H9 (cell line): ENCODE measurements around the gene TRRAP. TPM values are rescaled to one million over a fixed set of nuclear protein-coding genes. Genes with fewer than 3 reads are reported as not detected.

Experiments used
- DNase-seq: peaks from one replicate; pipeline ENCODE4 v3.0.0-alpha.2; 2017
- H2AFZ ChIP-seq: one replicate; pipeline ENCODE4 v1.6.1; 2013; ENCODE audit warnings: mild to moderate bottlenecking, low read length, control low read depth, moderate library complexity
- H2AK5ac ChIP-seq: 2 replicates; pipeline ENCODE4 v1.6.1; 2013; ENCODE audit warnings: low read length, control low read depth, mixed read lengths; ENCODE audit not compliant: insufficient read length
- H2BK120ac ChIP-seq: one replicate; pipeline ENCODE4 v1.6.1; 2013; ENCODE audit warnings: low read depth, mild to moderate bottlenecking, low read length, control low read depth, inconsistent platforms; ENCODE audit not compliant: poor library complexity, severe bottlenecking
- H2BK12ac ChIP-seq: 2 replicates; pipeline ENCODE4 v1.6.1; 2013; ENCODE audit warnings: low read length, control low read depth, mixed read lengths, low read depth; ENCODE audit not compliant: insufficient read length
- H2BK15ac ChIP-seq: 2 replicates; pipeline ENCODE4 v1.6.1; 2013; ENCODE audit warnings: low read depth, low read length, control low read depth
- H2BK20ac ChIP-seq: one replicate; pipeline ENCODE4 v1.6.1; 2013; ENCODE audit warnings: low read depth, mild to moderate bottlenecking, low read length, control low read depth, inconsistent platforms; ENCODE audit not compliant: poor library complexity, severe bottlenecking
- H2BK5ac ChIP-seq: 2 replicates; pipeline ENCODE4 v1.6.1; 2013; ENCODE audit warnings: low read length, control low read depth, mixed read lengths; ENCODE audit not compliant: insufficient read length
- H3K14ac ChIP-seq: 2 replicates; pipeline ENCODE4 v1.6.1; 2013; ENCODE audit warnings: low read length, control low read depth; ENCODE audit not compliant: insufficient read depth
- H3K18ac ChIP-seq: 2 replicates; pipeline ENCODE4 v1.6.1; 2013; ENCODE audit warnings: low read depth, mild to moderate bottlenecking, mixed read lengths, low read length, control low read depth; ENCODE audit not compliant: insufficient read length
- H3K23ac ChIP-seq: 2 replicates; pipeline ENCODE4 v1.6.1; 2013; ENCODE audit warnings: low read length, control low read depth, mixed read lengths, low read depth; ENCODE audit not compliant: insufficient read length
- H3K23me2 ChIP-seq: 2 replicates; pipeline ENCODE4 v1.6.1; 2013; ENCODE audit warnings: low read depth, mild to moderate bottlenecking, mixed read lengths, low read length, control low read depth; ENCODE audit not compliant: insufficient read length, poor library complexity, severe bottlenecking
- H3K27ac ChIP-seq: 2 replicates; pipeline ENCODE4 v1.5.1; 2013; ENCODE audit warnings: low read length, control low read depth, mixed read lengths, low read depth; ENCODE audit not compliant: insufficient read length
- H3K27me3 ChIP-seq: 2 replicates; pipeline ENCODE4 v1.6.1; 2013; ENCODE audit warnings: low read length, control low read depth, inconsistent platforms; ENCODE audit not compliant: insufficient read depth
- H3K4ac ChIP-seq: 2 replicates; pipeline ENCODE4 v1.6.1; 2013; ENCODE audit warnings: low read depth, mild to moderate bottlenecking, control low read depth, inconsistent platforms, low read length, moderate library complexity
- H3K4me1 ChIP-seq: 2 replicates; pipeline ENCODE4 v1.6.1; 2013; ENCODE audit warnings: low read length, control low read depth, inconsistent platforms; ENCODE audit not compliant: insufficient read depth
- H3K4me2 ChIP-seq: 2 replicates; pipeline ENCODE4 v1.6.1; 2013; ENCODE audit warnings: low read length, control low read depth, mixed read lengths; ENCODE audit not compliant: insufficient read length, insufficient read depth
- H3K56ac ChIP-seq: 2 replicates; pipeline ENCODE4 v1.6.1; 2013; ENCODE audit warnings: low read depth, mild to moderate bottlenecking, mixed read lengths, low read length, control low read depth; ENCODE audit not compliant: insufficient read length
- H3K79me1 ChIP-seq: 2 replicates; pipeline ENCODE4 v1.6.1; 2013; ENCODE audit warnings: low read depth, mild to moderate bottlenecking, moderate library complexity, low read length, control low read depth, inconsistent platforms; ENCODE audit not compliant: insufficient read depth, poor library complexity, severe bottlenecking
- H3K79me2 ChIP-seq: 2 replicates; pipeline ENCODE4 v1.6.1; 2013; ENCODE audit warnings: low read length, control low read depth, inconsistent platforms; ENCODE audit not compliant: insufficient read depth
- H3K9ac ChIP-seq: 2 replicates; pipeline ENCODE4 v1.6.1; 2013; ENCODE audit warnings: low read length, control low read depth, mixed read lengths; ENCODE audit not compliant: insufficient read length; ENCODE audit errors: extremely low read depth
- H3K9me3 ChIP-seq: one replicate; pipeline ENCODE4 v1.6.1; 2013; ENCODE audit warnings: low read depth, low read length, inconsistent platforms; ENCODE audit not compliant: control insufficient read depth
- H3T11ph ChIP-seq: one replicate; pipeline ENCODE4 v1.6.1; 2013; ENCODE audit warnings: mild to moderate bottlenecking, low read length, control low read depth, inconsistent platforms
- H4K20me1 ChIP-seq: one replicate; pipeline ENCODE4 v1.6.1; 2013; ENCODE audit not compliant: control insufficient read depth, insufficient read length, insufficient read depth
- H4K5ac ChIP-seq: 2 replicates; pipeline ENCODE4 v1.6.1; 2013; ENCODE audit warnings: low read depth, mild to moderate bottlenecking, mixed read lengths, low read length, control low read depth; ENCODE audit not compliant: insufficient read length
- H4K8ac ChIP-seq: replicated peaks from 2 replicates; pipeline ENCODE4 v1.6.1; 2013; ENCODE audit warnings: low read length, control low read depth, mixed read lengths, low read depth; ENCODE audit not compliant: insufficient read length
- H4K91ac ChIP-seq: 2 replicates; pipeline ENCODE4 v1.6.1; 2013; ENCODE audit warnings: low read depth, mild to moderate bottlenecking, moderate library complexity, mixed read lengths, low read length, control low read depth; ENCODE audit not compliant: insufficient read length
- H3K27ac Mint-ChIP-seq, 3 experiments: 2 replicates in 2 of 3; 3 replicates in 1 of 3; pipeline ENCODE4 v1.8.0; 2020 to 2021; ENCODE audit warnings: mixed read lengths in 3 of 3, mild to moderate bottlenecking in 1 of 3, moderate library complexity in 1 of 3
- H3K27me3 Mint-ChIP-seq: 2 replicates; pipeline ENCODE4 v1.8.0; 2021; ENCODE audit warnings: low read depth, mild to moderate bottlenecking, moderate library complexity, mixed read lengths
- H3K36me3 Mint-ChIP-seq, 3 experiments: 2 replicates in 2 of 3; 3 replicates in 1 of 3; pipeline ENCODE4 v1.8.0; 2020 to 2021; ENCODE audit warnings: low read depth in 3 of 3, mixed read lengths in 3 of 3; ENCODE audit not compliant: insufficient read depth in 1 of 3
- H3K4me1 Mint-ChIP-seq, 2 experiments: 2 replicates each; pipeline ENCODE4 v1.8.0; 2020; ENCODE audit warnings: mixed read lengths in 2 of 2
- H3K4me3 Mint-ChIP-seq, 2 experiments: 2 replicates in 1 of 2; 3 replicates in 1 of 2; pipeline ENCODE4 v1.8.0; 2020 to 2021; ENCODE audit warnings: mild to moderate bottlenecking in 2 of 2, mixed read lengths in 2 of 2, moderate library complexity in 1 of 2
- H3K9me3 Mint-ChIP-seq, 2 experiments: 2 replicates in 1 of 2; 3 replicates in 1 of 2; pipeline ENCODE4 v1.8.0; 2020; ENCODE audit warnings: mild to moderate bottlenecking in 2 of 2, mixed read lengths in 2 of 2, moderate library complexity in 1 of 2
- WGBS: extraction: QIAGEN DNeasy Blood & Tissue Kit; methylation state at CpG from one replicate; pipeline ENCODE4 v1.1.7; 2013; ENCODE audit warnings: missing lambda C conversion rate, low lambda C conversion rate, mixed read lengths; ENCODE audit not compliant: insufficient read length; ENCODE audit errors: extremely low coverage; 5-methylcytosine and 5-hydroxymethylcytosine counted together
- total RNA-seq: library from RNA; stranded (reverse); gene quantifications from 2 replicates; pipeline ENCODE4 v1.2.1, GENCODE V29; 2021
- TF ChIP-seq, protein P1 (sequence below): fragments of 200-600 bp; sonication (generic); conservative IDR thresholded peaks from 3 replicates; pipeline ENCODE4 v1.8.0; 2021; ENCODE audit warnings: antibody characterized with exemption, mild to moderate bottlenecking

The TRRAP gene
- total RNA-seq, 1 experiment from 2014 or later, result 58.6 TPM

DNA sequence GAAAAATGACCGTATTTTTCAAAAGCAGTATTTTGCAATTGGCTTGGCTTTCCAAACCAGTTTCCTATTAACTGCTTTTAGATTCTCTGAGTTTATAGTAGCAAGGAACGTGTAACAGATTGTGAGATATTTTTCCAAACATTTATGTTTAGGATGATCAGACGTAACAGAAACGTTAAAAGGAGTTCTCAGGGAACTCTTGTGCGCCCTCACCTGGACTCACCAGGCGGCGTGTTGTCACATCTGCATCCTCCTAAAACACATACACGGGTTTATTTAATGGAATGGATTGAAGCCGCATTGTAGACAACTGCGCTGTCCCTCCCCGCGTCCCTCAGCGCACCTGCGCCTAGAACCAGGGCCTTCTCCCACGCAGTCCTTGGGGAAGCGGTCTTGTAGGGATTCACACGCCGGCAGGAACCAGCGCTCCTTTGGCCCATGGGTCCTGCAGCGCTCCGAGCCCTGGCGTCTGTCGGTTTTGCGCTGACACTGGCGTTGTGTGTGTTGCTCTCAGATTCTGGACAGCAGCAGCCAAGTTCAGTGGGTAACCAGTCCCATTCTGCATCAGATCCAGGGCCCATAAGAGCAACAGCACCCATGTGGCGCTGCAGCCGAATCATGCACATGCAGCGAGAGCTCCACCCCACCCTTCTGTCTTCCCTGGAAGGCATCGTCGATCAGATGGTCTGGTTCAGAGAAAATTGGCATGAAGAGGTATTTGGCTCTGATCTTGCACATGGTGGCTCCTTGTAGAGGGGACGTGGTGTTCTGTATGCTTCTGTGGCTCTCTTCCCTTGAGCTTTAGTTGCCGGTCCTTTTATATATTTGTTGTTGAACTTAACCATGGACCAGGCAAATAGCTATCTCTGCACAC is 114.9 kb downstream of the TRRAP start:
- Mint-ChIP-seq H3K27me3 (no peaks in the 10 kb centered on the region; the same call in 1 of the 2 replicates), H3K4me1 (no peaks in the 10 kb centered on the region), H3K36me3 (peaks cover 36 to 83% (median 71%) of the 10 kb centered on the region in 3 experiments), H3K27ac (no peak overlapping the region), H3K4me3 (no peak overlapping the region), H3K9me3 (no peaks in the 10 kb centered on the region)
- H3K23me2 ChIP-seq, result no peaks in the 10 kb centered on the region
- H4K91ac ChIP-seq, result no peak overlapping the region
- H3K4me2 ChIP-seq, result no peak overlapping the region
- H3T11ph ChIP-seq, result no peak overlapping the region
- H4K20me1 ChIP-seq, result no peaks in the 10 kb centered on the region
- no peak overlapping the region for H2BK12ac ChIP-seq
- no peak overlapping the region for H3K14ac ChIP-seq
- H3K56ac ChIP-seq, result no peak overlapping the region
- H2AK5ac ChIP-seq, result no peak overlapping the region
- H3K27me3 ChIP-seq, result no peaks in the 10 kb centered on the region
- H3K4ac ChIP-seq, result no peak overlapping the region
- DNase-seq, result no peak
- H3K4me1 ChIP-seq, result no peaks in the 10 kb centered on the region
- H2BK120ac ChIP-seq, result no peak overlapping the region
- no peak overlapping the region for H3K27ac ChIP-seq
- no peak overlapping the region for H3K9ac ChIP-seq
- H3K23ac ChIP-seq, result no peak overlapping the region
- no peaks in the 10 kb centered on the region for H3K79me1 ChIP-seq
- no peaks in the 10 kb centered on the region for H3K9me3 ChIP-seq
- H2AFZ ChIP-seq, result no peak overlapping the region
- no CpG with 5 or more reads among the region's 32 CpGs for WGBS
- TF ChIP-seq, protein P1, sequence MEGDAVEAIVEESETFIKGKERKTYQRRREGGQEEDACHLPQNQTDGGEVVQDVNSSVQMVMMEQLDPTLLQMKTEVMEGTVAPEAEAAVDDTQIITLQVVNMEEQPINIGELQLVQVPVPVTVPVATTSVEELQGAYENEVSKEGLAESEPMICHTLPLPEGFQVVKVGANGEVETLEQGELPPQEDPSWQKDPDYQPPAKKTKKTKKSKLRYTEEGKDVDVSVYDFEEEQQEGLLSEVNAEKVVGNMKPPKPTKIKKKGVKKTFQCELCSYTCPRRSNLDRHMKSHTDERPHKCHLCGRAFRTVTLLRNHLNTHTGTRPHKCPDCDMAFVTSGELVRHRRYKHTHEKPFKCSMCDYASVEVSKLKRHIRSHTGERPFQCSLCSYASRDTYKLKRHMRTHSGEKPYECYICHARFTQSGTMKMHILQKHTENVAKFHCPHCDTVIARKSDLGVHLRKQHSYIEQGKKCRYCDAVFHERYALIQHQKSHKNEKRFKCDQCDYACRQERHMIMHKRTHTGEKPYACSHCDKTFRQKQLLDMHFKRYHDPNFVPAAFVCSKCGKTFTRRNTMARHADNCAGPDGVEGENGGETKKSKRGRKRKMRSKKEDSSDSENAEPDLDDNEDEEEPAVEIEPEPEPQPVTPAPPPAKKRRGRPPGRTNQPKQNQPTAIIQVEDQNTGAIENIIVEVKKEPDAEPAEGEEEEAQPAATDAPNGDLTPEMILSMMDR, result peak; percentile 57
- H2BK20ac ChIP-seq, result no peak overlapping the region
- no peak overlapping the region for H2BK5ac ChIP-seq
- no peak overlapping the region for H4K8ac ChIP-seq
- H4K5ac ChIP-seq, result no peak overlapping the region
- H2BK15ac ChIP-seq, result no peak overlapping the region
- H3K18ac ChIP-seq, result no peak overlapping the region
- no peaks in the 10 kb centered on the region for H3K79me2 ChIP-seq
